Neural progenitor cell (in vitro differentiated cells): Measurements from ENCODE around the gene LPO. TPM values are rescaled to one million over a fixed set of nuclear protein-coding genes. Genes with fewer than 3 reads are reported as not detected.

Source experiments
- DNase-seq: peaks from one replicate; pipeline ENCODE4 v3.0.0-alpha.2; 2016; ENCODE audit warnings: low spot score
- H2AFZ ChIP-seq: fragments of 200-600 bp; sonication (generic); replicated peaks from 2 replicates; pipeline ENCODE4 v1.6.1; 2016; ENCODE audit warnings: antibody characterized with exemption
- H3F3A ChIP-seq: fragments of 200-600 bp; sonication (generic); 2 replicates; pipeline ENCODE4 v1.6.1; 2016; ENCODE audit warnings: antibody characterized with exemption, low read depth
- H3K27ac ChIP-seq: fragments of 200-600 bp; sonication (generic); 2 replicates; pipeline ENCODE4 v1.5.1; 2016; ENCODE audit warnings: mild to moderate bottlenecking
- H3K27me3 ChIP-seq: fragments of 200-600 bp; sonication (generic); 2 replicates; pipeline ENCODE4 v1.6.1; 2016; ENCODE audit warnings: mild to moderate bottlenecking, moderate library complexity
- H3K36me3 ChIP-seq: fragments of 200-600 bp; sonication (generic); 2 replicates; pipeline ENCODE4 v1.5.1; 2016
- H3K4me1 ChIP-seq: fragments of 200-600 bp; sonication (generic); 2 replicates; pipeline ENCODE4 v1.6.1; 2016; ENCODE audit warnings: mixed run types
- H3K4me2 ChIP-seq: fragments of 200-600 bp; sonication (generic); 2 replicates; pipeline ENCODE4 v1.6.1; 2016
- H3K4me3 ChIP-seq: fragments of 200-600 bp; sonication (generic); 2 replicates; pipeline ENCODE4 v1.5.1; 2016
- H3K79me2 ChIP-seq: fragments of 200-600 bp; sonication (generic); 2 replicates; pipeline ENCODE4 v1.6.1; 2016; ENCODE audit warnings: low read depth
- H3K9ac ChIP-seq: fragments of 200-600 bp; sonication (generic); 2 replicates; pipeline ENCODE4 v1.6.1; 2016
- H3K9me3 ChIP-seq: fragments of 200-600 bp; sonication (generic); 2 replicates; pipeline ENCODE4 v1.5.1; 2016; ENCODE audit warnings: low read depth
- H4K20me1 ChIP-seq: fragments of 200-600 bp; sonication (generic); 2 replicates; pipeline ENCODE4 v1.6.1; 2016; ENCODE audit warnings: low read depth
- H3K27ac Mint-ChIP-seq: 3 replicates; pipeline ENCODE4 v1.8.0; 2021; ENCODE audit warnings: mixed read lengths
- H3K27me3 Mint-ChIP-seq: 2 replicates; pipeline ENCODE4 v1.8.0; 2022; ENCODE audit warnings: low read depth, mild to moderate bottlenecking, inconsistent platforms, moderate library complexity, mixed read lengths; ENCODE audit not compliant: insufficient read depth
- H3K36me3 Mint-ChIP-seq: 3 replicates; pipeline ENCODE4 v1.8.0; 2021; ENCODE audit warnings: mixed read lengths
- H3K4me1 Mint-ChIP-seq: 3 replicates; pipeline ENCODE4 v1.8.0; 2021; ENCODE audit warnings: mixed read lengths
- H3K4me3 Mint-ChIP-seq: 3 replicates; pipeline ENCODE4 v1.8.0; 2021; ENCODE audit warnings: mild to moderate bottlenecking, moderate library complexity, mixed read lengths
- H3K9me3 Mint-ChIP-seq: 3 replicates; pipeline ENCODE4 v1.8.0; 2020; ENCODE audit warnings: mixed read lengths
- CTCF ChIP-seq: fragments of 200-600 bp; sonication (generic); IDR thresholded peaks from 2 replicates; pipeline ENCODE4 v1.5.1; 2017; ENCODE audit warnings: antibody characterized with exemption, mild to moderate bottlenecking
- EZH2 ChIP-seq: fragments of 200-600 bp; sonication (generic); IDR thresholded peaks from 2 replicates; pipeline ENCODE4 v1.6.1; 2017; ENCODE audit warnings: antibody characterized with exemption, mild to moderate bottlenecking, moderate library complexity
- EZH2phosphoT487 ChIP-seq: fragments of 200-600 bp; sonication (generic); IDR thresholded peaks from 2 replicates; pipeline ENCODE4 v1.6.1; 2017; ENCODE audit warnings: antibody characterized with exemption
- total RNA-seq: library from RNA; depleted of rRNA; stranded (reverse); fragments of >200 nt; gene quantifications from 2 replicates; pipeline ENCODE4 v1.2.3, GENCODE V29; 2015; ENCODE audit warnings: low replicate concordance

The LPO gene
- total RNA-seq, 1 donor from 2014 or later, result not detected

DNA sequence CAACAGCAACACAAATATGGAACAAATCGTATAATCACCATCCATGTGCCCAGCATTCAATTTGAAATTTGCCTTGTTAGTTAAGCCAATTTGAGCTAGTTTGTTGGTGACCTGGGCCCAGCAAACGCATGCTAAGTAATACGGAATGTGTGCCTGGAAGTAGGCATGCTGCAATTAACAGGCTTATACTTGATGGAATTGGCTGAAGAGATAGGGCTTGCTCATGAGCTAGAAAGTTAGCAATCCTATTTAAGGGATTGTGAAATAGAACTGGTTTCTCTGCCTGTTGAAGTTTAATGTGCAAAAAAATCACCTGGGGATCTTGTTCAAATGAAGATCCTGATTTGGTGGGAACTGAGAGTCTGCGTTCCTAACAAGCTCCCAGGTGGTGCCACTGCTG is 8.5 kb upstream of the LPO start:
- H3K79me2 ChIP-seq, result no peaks in the 10 kb centered on the region
- Mint-ChIP-seq H3K4me3 (no peak overlapping the region), H3K9me3 (no peaks in the 10 kb centered on the region), H3K36me3 (no peaks in the 10 kb centered on the region), H3K27ac (no peak overlapping the region), H3K4me1 (peaks cover 4% of the 10 kb centered on the region), H3K27me3 (peaks cover 4% of the 10 kb centered on the region)
- DNase-seq, result no peak
- no peak overlapping the region for H3K27ac ChIP-seq
- no peaks in the 10 kb centered on the region for H4K20me1 ChIP-seq
- no peak overlapping the region for H3K4me3 ChIP-seq
- no peaks in the 10 kb centered on the region for H3K9me3 ChIP-seq
- no peak overlapping the region for H3K4me2 ChIP-seq
- H3K36me3 ChIP-seq, result no peaks in the 10 kb centered on the region
- TF ChIP-seq EZH2, result no peak
- peaks cover 39% of the 10 kb centered on the region for H3K27me3 ChIP-seq
- peaks cover 20% of the 10 kb centered on the region for H3K4me1 ChIP-seq
- H2AFZ ChIP-seq, result no peak overlapping the region
- H3K9ac ChIP-seq, result no peak overlapping the region
- peaks cover 12% of the 10 kb centered on the region for H3F3A ChIP-seq

DNA sequence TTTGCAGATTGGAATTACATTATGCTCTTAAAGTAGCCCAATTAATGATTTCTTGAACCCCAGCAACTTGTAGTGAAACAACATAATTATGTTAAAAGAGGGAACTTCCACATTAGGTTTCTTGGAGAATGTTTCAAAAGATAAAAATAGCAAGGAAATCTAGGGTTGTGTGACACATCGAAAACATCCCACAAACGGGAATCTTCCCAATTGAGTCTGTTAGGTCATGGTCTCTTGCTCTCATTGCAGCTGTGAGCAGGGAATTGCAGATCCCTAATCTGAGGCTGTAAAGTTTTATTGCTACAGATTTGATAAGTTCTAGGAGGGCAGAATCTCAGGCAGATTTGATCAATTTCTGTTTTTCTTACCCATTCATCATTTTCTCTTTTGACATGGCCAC is 6.7 kb upstream of the LPO start:
- Histone ChIP-seq H3K4me2 (no peak overlapping the region), H3K4me1 (peaks cover 20% of the 10 kb centered on the region), H3K27me3 (peaks cover 45% of the 10 kb centered on the region), H2AFZ (no peak overlapping the region), H3K9me3 (no peaks in the 10 kb centered on the region), H3K79me2 (no peaks in the 10 kb centered on the region), H3K36me3 (no peaks in the 10 kb centered on the region), H4K20me1 (no peaks in the 10 kb centered on the region), H3F3A (peaks cover 12% of the 10 kb centered on the region), H3K9ac (no peak overlapping the region), H3K27ac (no peak overlapping the region), H3K4me3 (no peak overlapping the region)
- H3K27me3 Mint-ChIP-seq, result peaks cover 4% of the 10 kb centered on the region
- DNase-seq, result no peak
- H3K4me1 Mint-ChIP-seq, result peaks cover 4% of the 10 kb centered on the region
- no peaks in the 10 kb centered on the region for H3K36me3 Mint-ChIP-seq
- no peaks in the 10 kb centered on the region for H3K9me3 Mint-ChIP-seq
- H3K27ac Mint-ChIP-seq, result no peak overlapping the region
- TF ChIP-seq EZH2, result no peak
- no peak for TF ChIP-seq EZH2phosphoT487
- TF ChIP-seq CTCF, result no peak
- H3K4me3 Mint-ChIP-seq, result no peak overlapping the region

GRCh38 chr17:58232707-58233156 is 5.7 kb upstream of the LPO start:
- peaks cover 12% of the 10 kb centered on the region for H3F3A ChIP-seq
- Mint-ChIP-seq H3K9me3 (no peaks in the 10 kb centered on the region), H3K27me3 (peaks cover 4% of the 10 kb centered on the region), H3K4me3 (no peak overlapping the region), H3K36me3 (no peaks in the 10 kb centered on the region), H3K27ac (no peak overlapping the region), H3K4me1 (peaks cover 4% of the 10 kb centered on the region)
- no peak for TF ChIP-seq CTCF
- no peak for TF ChIP-seq EZH2phosphoT487
- no peak for TF ChIP-seq EZH2
- H3K36me3 ChIP-seq, result no peaks in the 10 kb centered on the region
- no peak overlapping the region for H3K27ac ChIP-seq
- H3K9me3 ChIP-seq, result no peaks in the 10 kb centered on the region
- no peak overlapping the region for H3K4me3 ChIP-seq
- H2AFZ ChIP-seq, result peak overlapping the region; percentile 61
- no peaks in the 10 kb centered on the region for H3K79me2 ChIP-seq
- no peaks in the 10 kb centered on the region for H4K20me1 ChIP-seq
- H3K4me1 ChIP-seq, result peaks cover 20% of the 10 kb centered on the region
- DNase-seq, result no peak
- H3K27me3 ChIP-seq, result peaks cover 56% of the 10 kb centered on the region
- no peak overlapping the region for H3K9ac ChIP-seq
- H3K4me2 ChIP-seq, result no peak overlapping the region

DNA sequence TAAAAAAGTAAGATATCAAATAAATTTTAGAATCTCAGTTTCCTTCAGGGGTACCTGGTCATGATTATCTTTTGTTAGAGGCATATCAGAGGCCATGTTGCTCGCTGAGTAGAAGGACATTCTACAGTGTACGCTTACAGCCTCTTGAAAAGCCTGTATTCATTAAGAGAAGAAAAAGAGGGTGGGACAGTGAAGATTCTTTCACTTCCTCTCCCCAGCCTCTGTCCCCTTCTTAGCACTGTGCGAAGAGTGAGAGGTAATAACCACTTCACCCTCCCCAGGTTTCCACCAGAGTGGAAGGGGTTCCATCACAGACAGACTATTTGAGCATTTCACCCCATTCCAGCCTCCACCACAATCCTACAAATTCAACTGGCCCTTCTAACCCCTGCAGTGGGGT is 4.8 kb upstream of the LPO start:
- H3K9me3 ChIP-seq, result no peaks in the 10 kb centered on the region
- peaks cover 4% of the 10 kb centered on the region for H3K27me3 Mint-ChIP-seq
- no peak overlapping the region for H3K4me2 ChIP-seq
- no peak overlapping the region for H3K27ac Mint-ChIP-seq
- peaks cover 4% of the 10 kb centered on the region for H3K4me1 Mint-ChIP-seq
- no peaks in the 10 kb centered on the region for H3K79me2 ChIP-seq
- H3K27ac ChIP-seq, result no peak overlapping the region
- peaks cover 9% of the 10 kb centered on the region for H3F3A ChIP-seq
- H3K4me1 ChIP-seq, result peaks cover 16% of the 10 kb centered on the region
- no peaks in the 10 kb centered on the region for H4K20me1 ChIP-seq
- H3K4me3 ChIP-seq, result no peak overlapping the region
- H3K9ac ChIP-seq, result no peak overlapping the region
- peaks cover 64% of the 10 kb centered on the region for H3K27me3 ChIP-seq
- H3K36me3 Mint-ChIP-seq, result no peaks in the 10 kb centered on the region
- no peak overlapping the region for H2AFZ ChIP-seq
- no peak for DNase-seq
- TF ChIP-seq EZH2, result no peak
- no peak for TF ChIP-seq CTCF
- TF ChIP-seq EZH2phosphoT487, result no peak
- no peaks in the 10 kb centered on the region for H3K36me3 ChIP-seq
- no peaks in the 10 kb centered on the region for H3K9me3 Mint-ChIP-seq
- no peak overlapping the region for H3K4me3 Mint-ChIP-seq
